ENCODE results near the gene KCND3. TPM values are rescaled to one million over a fixed set of nuclear protein-coding genes. Genes with fewer than 3 reads are reported as not detected.

Gene KCND3
- total RNA-seq, 1 experiment from 2014 or later = 0.15 TPM

- Histone ChIP-seq H3K23ac (ENCODE audit: insufficient read length, low read depth, low read length) (no peak overlapping the region), H3K23me2 (ENCODE audit: insufficient read length, low read depth, low read length, poor library complexity, severe bottlenecking) (no peaks in the 10 kb centered on the region), H3T11ph (ENCODE audit: low read length) (no peak overlapping the region), H3K27me3 (ENCODE audit: insufficient read depth, low read length) (no peaks in the 10 kb centered on the region), H3K14ac (ENCODE audit: insufficient read depth, low read length) (no peak overlapping the region), H4K5ac (ENCODE audit: insufficient read length, low read depth, low read length) (no peak overlapping the region), H2BK15ac (ENCODE audit: low read depth, low read length) (no peak overlapping the region), H3K56ac (ENCODE audit: insufficient read length, low read depth, low read length) (no peak overlapping the region), H3K4ac (ENCODE audit: low read depth, low read length) (no peak overlapping the region), H4K20me1 (ENCODE audit: control insufficient read depth, insufficient read depth, insufficient read length) (no peaks in the 10 kb centered on the region), H2BK20ac (ENCODE audit: low read depth, low read length, poor library complexity, severe bottlenecking) (no peak overlapping the region), H2AK5ac (ENCODE audit: insufficient read length, low read length) (no peak overlapping the region), H3K9me3 (ENCODE audit: control insufficient read depth, low read depth, low read length) (no peaks in the 10 kb centered on the region), H3K18ac (ENCODE audit: insufficient read length, low read depth, low read length) (no peak overlapping the region), H2BK120ac (ENCODE audit: low read depth, low read length, poor library complexity, severe bottlenecking) (no peak overlapping the region), H3K27ac (ENCODE audit: insufficient read length, low read depth, low read length) (no peak overlapping the region), H3K4me2 (ENCODE audit: insufficient read depth, insufficient read length, low read length) (no peak overlapping the region), H3K79me2 (ENCODE audit: insufficient read depth, low read length) (no peaks in the 10 kb centered on the region), H2BK12ac (ENCODE audit: insufficient read length, low read depth, low read length) (no peak overlapping the region), H4K8ac (replicated peaks; ENCODE audit: insufficient read length, low read depth, low read length) (no peak overlapping the region), H3K9ac (ENCODE audit: extremely low read depth, insufficient read length, low read length) (no peak overlapping the region), H4K91ac (ENCODE audit: insufficient read length, low read depth, low read length) (no peak overlapping the region), H3K79me1 (ENCODE audit: insufficient read depth, low read depth, low read length, poor library complexity, severe bottlenecking) (no peaks in the 10 kb centered on the region), H2BK5ac (ENCODE audit: insufficient read length, low read length) (no peak overlapping the region), H2AFZ (ENCODE audit: low read length) (no peak overlapping the region), H3K4me1 (ENCODE audit: insufficient read depth, low read length) (no peaks in the 10 kb centered on the region)
- no peaks in the 10 kb centered on the region; a peak in 1 of 5 replicates for H3K9me3 Mint-ChIP-seq
- peaks cover 3% of the 10 kb centered on the region for H3K27me3 Mint-ChIP-seq (ENCODE audit: low read depth)
- no peak for DNase-seq
- no CpG with 5 or more reads among the region's 6 CpGs for WGBS (ENCODE audit: extremely low coverage, insufficient read length, low lambda C conversion rate)
- TF ChIP-seq CTCF (conservative IDR thresholded peaks at IDR 0.05) = no peak
- peaks cover 12 to 18% of the 10 kb centered on the region in 2 experiments for H3K4me1 Mint-ChIP-seq
- H3K4me3 Mint-ChIP-seq = no peak overlapping the region
- no peak overlapping the region for H3K27ac Mint-ChIP-seq
- H3K36me3 Mint-ChIP-seq (ENCODE audit: insufficient read depth in 1 of 3, low read depth in 3 of 3) = no peaks in the 10 kb centered on the region; a peak in 1 of 7 replicates
These were observed 127.9 kb downstream of the KCND3 start for GRCh38 chr1:111861523-111861922.

All from H9 (cell line).